GM12872 (cell line): ENCODE results near the gene PRDX4.

Experiments used
- TF ChIP-seq, protein P1 (sequence below): IDR thresholded peaks from 3 replicates; pipeline ENCODE4 v1.5.1; 2011; ENCODE audit warnings: low read depth, mild to moderate bottlenecking, low read length, moderate library complexity; ENCODE audit not compliant: insufficient read depth

Gene PRDX4

GRCh38 chrX:23667239-23668177 lies at the start of gene PRDX4:
PRDX4 (plus strand) TSS chrX:23667493; CDS start chrX:23667571, 78 bp downstream.
- TF ChIP-seq, protein P1, sequence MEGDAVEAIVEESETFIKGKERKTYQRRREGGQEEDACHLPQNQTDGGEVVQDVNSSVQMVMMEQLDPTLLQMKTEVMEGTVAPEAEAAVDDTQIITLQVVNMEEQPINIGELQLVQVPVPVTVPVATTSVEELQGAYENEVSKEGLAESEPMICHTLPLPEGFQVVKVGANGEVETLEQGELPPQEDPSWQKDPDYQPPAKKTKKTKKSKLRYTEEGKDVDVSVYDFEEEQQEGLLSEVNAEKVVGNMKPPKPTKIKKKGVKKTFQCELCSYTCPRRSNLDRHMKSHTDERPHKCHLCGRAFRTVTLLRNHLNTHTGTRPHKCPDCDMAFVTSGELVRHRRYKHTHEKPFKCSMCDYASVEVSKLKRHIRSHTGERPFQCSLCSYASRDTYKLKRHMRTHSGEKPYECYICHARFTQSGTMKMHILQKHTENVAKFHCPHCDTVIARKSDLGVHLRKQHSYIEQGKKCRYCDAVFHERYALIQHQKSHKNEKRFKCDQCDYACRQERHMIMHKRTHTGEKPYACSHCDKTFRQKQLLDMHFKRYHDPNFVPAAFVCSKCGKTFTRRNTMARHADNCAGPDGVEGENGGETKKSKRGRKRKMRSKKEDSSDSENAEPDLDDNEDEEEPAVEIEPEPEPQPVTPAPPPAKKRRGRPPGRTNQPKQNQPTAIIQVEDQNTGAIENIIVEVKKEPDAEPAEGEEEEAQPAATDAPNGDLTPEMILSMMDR, result no peak

DNA sequence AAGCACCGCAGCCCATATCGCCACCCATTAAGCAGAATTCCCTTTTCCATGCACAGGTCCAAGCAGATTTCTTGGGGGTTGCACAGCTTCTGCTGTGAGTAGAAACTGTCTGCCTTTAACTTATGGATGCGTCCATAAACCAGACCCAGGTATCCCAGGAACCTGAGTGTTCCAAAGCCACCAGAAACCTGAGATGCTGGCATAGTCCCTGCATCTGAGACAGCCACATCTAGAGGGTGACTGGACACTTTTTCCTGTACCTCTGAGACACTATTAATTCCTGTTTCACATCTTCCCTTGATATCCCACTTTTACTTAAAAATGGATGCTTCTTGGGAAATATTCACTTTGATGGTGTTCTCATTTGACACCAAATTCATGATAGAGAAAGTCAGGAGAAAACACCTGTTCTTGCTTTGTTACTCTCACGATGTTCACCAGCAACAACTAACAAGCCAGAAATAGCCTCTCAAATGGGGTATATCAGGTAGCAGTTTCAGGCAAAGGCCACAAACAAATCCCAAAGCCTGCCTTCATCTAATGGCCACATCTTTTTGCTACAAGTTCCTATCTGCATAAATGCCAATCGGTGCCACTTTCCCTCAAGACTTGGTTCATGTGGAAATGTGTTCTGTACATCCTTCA lies 45.5 kb upstream of the PRDX4 start:
- TF ChIP-seq, protein P1, result no peak

DNA sequence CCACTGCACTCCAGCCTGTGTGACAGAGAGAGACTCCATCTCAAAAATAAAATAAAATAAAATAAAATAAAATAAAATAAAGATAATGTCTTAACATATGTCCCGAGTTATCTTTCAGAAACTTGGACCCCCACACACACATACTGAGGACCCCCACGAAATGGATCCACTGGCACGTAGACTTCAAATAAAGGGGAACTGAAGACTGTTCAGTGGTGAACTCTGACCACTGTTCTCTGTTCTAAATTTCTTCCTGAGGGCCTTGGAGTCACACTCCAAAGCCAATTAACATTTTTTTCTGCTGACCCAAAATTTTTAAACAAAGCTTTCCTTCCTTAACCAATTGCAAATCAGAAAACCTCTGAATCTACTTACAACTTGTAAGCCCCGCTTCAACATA lies 43.5 kb upstream of the PRDX4 start:
- TF ChIP-seq, protein P1, result no peak

- TF ChIP-seq, protein P1, result 0 out of 3 replicates have a peak, but pooled peaks have one; percentile 16
Observed at GRCh38 chrX:23626651-23627050, 40.6 kb upstream of the PRDX4 start.

DNA sequence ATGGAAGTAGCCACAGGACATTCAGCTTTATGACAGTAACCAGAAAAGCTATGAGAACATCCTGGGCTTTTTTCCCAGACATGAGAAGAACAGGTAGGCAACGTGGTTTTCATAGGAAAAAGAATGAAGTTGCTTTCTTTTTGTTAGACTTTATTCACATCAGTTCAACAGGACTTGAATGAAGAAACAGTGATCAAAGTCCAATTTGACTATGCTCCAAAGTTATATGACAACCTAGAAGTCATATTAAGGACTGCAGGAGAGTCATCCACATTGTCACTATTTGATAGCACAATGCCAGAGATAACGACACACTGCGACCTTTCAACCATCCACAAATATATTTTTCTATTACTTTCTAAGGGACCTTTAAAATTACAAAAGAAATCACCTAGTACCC lies 39.2 kb upstream of the PRDX4 start:
- TF ChIP-seq, protein P1, result no peak

DNA sequence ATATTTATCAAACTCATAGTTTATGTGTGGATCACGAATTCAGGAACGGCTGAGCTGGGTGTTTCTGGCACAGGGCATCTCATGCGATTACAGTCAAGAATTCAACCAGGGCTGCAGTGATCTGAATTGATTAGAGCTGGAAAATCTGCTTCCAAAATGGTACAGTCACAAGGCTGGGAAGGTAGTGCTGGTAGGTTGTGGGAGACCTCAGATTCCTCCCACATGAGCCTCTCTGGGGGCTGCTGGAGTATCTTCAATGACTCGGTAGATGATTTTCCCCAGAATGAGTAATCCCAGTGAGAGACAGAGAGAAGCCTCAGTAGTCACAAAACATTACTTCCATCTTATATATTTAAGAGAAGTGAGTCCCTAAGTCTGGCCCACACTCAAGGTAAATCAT lies 36.2 kb upstream of the PRDX4 start:
- TF ChIP-seq, protein P1, result no peak

DNA sequence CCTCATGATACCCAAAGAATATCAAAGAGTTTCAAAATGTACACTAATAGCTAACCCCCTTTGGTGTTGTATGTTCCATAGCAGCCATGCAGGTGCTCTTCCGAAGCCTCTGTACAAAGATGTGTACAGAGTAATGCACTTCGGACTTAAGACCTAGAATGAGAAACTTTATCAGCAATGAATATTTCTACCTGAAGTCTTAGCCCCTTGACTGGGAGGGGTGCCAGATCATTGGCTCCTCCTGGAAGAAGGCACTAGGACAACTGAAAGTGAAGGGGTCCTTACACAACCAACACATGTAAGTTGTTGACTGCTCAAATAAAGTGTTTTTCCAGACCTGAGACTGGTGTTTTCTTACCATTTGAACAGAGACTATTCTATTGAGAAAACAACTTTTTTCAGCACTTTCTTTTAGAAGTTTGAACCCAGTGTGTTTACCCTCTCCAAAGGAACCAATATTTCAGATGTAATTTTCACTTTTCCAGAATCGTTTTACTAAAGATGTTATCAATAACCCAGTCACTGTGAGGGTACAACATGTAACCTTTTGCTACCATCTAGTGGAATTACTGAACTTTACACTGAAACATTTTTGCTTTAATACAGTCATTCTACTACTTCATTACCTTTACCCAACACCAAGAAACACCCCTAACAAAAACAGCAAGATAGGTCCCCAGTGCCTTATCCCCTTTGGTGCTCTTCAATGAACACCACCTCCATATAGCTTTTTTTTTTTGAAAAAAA lies 33.3 kb upstream of the PRDX4 start:
- TF ChIP-seq, protein P1, result no peak
